Lower leg skin (tissue), 4 donors: Measurements from ENCODE around the gene ELAVL2. TPM values are rescaled to one million over a fixed set of nuclear protein-coding genes. Genes with fewer than 3 reads are reported as not detected.

Experiments used
- DNase-seq, 2 donors: peaks; one replicate each; pipeline ENCODE4 v3.0.0-alpha.2; 2019; ENCODE audit warnings: low spot score in 2 of 2
- H3K4me3 ChIP-seq: fragments of 200-600 bp; sonication (generic); 2 replicates; pipeline ENCODE4 v1.5.1; 2017; ENCODE audit warnings: mild to moderate bottlenecking, low read depth; ENCODE audit not compliant: poor library complexity, severe bottlenecking
- POLR2A ChIP-seq, 2 donors: fragments of 450-650 bp; IDR thresholded peaks; one replicate each; pipeline ENCODE4 v1.6.1; 2016 to 2017; ENCODE audit warnings: antibody characterized with exemption in 2 of 2, mild to moderate bottlenecking in 1 of 2, moderate library complexity in 1 of 2
- WGBS, 2 donors: methylation state at CpG; one replicate each; pipeline ENCODE4 v1.1.5; 2018; 5-methylcytosine and 5-hydroxymethylcytosine counted together
- intact Hi-C: fragments of 100-400 bp; cut with DNase I; formaldehyde crosslinking; loops from one replicate; pipeline ENCODE4 v1.15.0; 2023; ENCODE audit warnings: low total_unique reads
- total RNA-seq, 4 donors: library from RNA; depleted of rRNA; stranded (reverse); fragments of >200 nt; gene quantifications; one replicate each; pipeline ENCODE4 v1.1.0, GENCODE V29; 2016
- TF ChIP-seq, protein P1 (sequence below), 3 donors: fragments of 450-650 bp; IDR thresholded peaks; one replicate each; pipeline ENCODE4 v1.5.1; 2016; ENCODE audit warnings: antibody characterized with exemption in 3 of 3, mild to moderate bottlenecking in 3 of 3, moderate library complexity in 2 of 3

The ELAVL2 gene
- total RNA-seq, 4 donors from 2014 or later, result 0.11 to 1.3 (median 0.42) TPM

DNA sequence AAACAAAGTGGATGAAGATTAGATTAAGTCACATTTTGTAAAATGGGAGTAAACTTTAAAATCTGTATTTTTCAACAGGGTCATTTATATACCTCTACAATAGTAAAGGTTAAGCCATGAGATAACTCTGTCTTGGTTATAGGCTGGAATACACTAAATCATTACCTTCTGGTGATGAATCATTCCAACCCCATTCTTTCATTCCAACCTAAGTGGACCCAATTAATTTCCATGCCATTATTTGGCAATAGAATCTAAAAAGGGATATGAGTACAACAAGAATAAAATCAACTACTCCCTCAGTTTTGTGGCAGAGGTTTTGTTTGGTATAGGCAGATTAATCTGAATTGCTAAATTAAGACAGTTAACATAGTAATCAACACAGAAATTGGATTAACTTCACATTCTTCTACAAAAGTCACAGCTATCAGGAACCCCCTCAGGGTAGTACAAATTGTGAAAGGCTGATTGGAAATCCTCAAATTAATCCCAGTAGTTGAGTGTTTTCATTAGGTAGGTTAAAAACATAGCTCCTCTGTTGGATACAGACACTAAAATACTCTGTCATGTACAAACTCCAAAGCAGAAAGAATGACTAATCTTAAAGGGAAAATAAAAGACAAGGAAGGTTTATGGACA, 54.2 kb downstream of the ELAVL2 start:
- no peak overlapping the region for H3K4me3 ChIP-seq
- TF ChIP-seq POLR2A (IDR thresholded peaks at IDR 0.05), result no peak
- TF ChIP-seq, protein P1, sequence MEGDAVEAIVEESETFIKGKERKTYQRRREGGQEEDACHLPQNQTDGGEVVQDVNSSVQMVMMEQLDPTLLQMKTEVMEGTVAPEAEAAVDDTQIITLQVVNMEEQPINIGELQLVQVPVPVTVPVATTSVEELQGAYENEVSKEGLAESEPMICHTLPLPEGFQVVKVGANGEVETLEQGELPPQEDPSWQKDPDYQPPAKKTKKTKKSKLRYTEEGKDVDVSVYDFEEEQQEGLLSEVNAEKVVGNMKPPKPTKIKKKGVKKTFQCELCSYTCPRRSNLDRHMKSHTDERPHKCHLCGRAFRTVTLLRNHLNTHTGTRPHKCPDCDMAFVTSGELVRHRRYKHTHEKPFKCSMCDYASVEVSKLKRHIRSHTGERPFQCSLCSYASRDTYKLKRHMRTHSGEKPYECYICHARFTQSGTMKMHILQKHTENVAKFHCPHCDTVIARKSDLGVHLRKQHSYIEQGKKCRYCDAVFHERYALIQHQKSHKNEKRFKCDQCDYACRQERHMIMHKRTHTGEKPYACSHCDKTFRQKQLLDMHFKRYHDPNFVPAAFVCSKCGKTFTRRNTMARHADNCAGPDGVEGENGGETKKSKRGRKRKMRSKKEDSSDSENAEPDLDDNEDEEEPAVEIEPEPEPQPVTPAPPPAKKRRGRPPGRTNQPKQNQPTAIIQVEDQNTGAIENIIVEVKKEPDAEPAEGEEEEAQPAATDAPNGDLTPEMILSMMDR (IDR thresholded peaks at IDR 0.05), result no peak
- intact Hi-C loops, result no loop called here
- DNase-seq, result no peak

DNA sequence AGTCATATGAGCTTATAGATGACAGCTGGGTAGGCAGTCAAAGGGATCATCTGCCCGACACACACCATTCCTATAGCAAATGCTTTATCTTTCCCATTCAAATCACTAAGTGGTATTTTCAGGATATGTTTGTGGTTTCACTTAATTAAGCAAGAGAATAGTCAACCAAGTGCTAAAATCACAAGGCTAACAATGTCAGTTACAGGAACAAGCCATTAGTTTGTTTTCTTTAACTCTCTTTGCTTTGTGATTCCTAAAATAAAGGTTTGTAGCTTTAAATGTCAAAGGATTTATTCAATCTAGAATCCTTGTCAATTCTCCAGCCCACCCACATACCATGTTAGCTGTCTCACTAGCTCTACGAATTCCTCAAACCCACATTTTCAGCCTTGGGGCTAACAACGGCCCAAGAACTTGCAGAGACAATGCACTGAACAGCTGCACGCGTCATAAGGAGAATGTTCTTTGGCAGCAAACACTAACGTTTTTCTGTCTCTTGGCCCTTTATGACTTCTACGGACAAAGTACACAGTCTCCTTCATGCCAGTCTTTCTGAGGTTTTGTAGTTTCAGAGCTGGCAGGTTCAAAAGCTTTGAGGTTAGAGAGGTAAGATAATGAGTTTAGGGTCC, 56.6 kb downstream of the ELAVL2 start:
- TF ChIP-seq POLR2A (IDR thresholded peaks at IDR 0.05), result no peak
- TF ChIP-seq, protein P1 (IDR thresholded peaks at IDR 0.05), result no peak
- peak in 1 of 2 donors; percentile 16 for DNase-seq
- H3K4me3 ChIP-seq, result no peak overlapping the region
- intact Hi-C loops, result no loop called here
- WGBS, 2 donors, result 30 to 46% methylated on average over 7 of the region's 7 CpGs

DNA sequence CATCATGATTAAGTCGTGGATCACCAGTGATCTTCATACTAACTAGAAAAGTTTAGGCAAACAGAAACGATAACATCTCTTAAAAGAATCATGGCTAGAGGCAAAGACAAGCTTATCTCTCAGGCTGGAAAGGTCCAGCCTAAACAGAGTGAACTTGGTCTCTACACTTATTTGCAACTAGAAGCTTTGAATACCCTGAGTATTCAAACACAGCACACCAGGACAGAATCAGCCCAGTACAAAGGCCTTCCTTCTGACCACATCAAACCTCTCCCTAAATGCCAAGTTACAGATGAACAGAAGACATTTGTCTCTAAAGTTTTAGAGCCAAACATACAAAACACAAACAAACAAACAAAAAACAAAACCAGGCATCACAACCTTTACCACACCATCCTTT, 57.2 kb downstream of the ELAVL2 start:
- DNase-seq, result no peak
- H3K4me3 ChIP-seq, result no peak overlapping the region
- TF ChIP-seq, protein P1 (IDR thresholded peaks at IDR 0.05), result no peak
- TF ChIP-seq POLR2A (IDR thresholded peaks at IDR 0.05), result no peak
- intact Hi-C loops, result no loop called here
- WGBS, 2 donors, result 46 to 59% methylated on average over 2 of the region's 2 CpGs

DNA sequence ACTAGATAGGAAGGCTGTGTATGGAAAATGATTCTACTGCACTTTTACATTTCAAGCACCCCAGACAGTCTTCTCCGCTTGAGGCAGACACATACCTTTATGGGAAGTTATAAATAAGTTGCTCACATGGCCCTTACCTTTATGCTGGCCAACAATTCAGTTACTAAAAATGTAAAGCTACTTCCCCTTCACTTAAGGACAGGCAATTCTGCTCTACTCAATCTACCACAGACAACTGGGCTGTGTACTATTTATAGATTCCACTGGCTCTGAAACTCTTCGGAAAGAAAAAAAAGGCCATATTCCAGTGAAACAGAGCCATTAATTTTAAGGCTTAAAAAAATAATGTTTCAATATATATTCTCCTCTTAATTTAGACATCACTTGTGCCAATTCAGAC, 59.4 kb downstream of the ELAVL2 start:
- intact Hi-C loops, result no loop called here
- no peak for DNase-seq
- no peak for TF ChIP-seq POLR2A (IDR thresholded peaks at IDR 0.05)
- TF ChIP-seq, protein P1 (IDR thresholded peaks at IDR 0.05), result no peak
- H3K4me3 ChIP-seq, result no peak overlapping the region
- WGBS, 2 donors, result 68 to 70% methylated on average over 2 of the region's 2 CpGs

DNA sequence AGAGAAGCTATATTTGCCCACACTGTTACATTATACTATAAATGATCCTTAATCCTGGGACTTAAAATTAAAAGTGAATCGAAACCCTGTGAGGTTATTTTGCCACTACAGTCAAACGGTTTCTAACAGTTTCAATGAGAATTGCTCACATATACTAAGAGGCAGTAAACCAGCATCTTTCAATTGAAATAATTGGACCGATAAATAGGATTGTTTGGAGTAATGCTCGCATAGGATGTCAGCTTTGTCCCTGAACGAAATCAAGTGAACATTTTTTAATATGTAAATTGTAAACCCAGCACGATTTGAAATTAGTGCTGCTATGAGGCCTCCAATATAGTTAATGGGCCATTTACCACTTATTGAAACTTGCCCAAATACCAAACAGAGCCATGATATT, 60.5 kb downstream of the ELAVL2 start:
- no peak for DNase-seq
- intact Hi-C loops, result no loop called here
- no peak overlapping the region for H3K4me3 ChIP-seq
- TF ChIP-seq, protein P1 (IDR thresholded peaks at IDR 0.05), result no peak
- TF ChIP-seq POLR2A (IDR thresholded peaks at IDR 0.05), result no peak
- WGBS, 2 donors, result 89 to 90% methylated on average over 6 of the region's 6 CpGs

DNA sequence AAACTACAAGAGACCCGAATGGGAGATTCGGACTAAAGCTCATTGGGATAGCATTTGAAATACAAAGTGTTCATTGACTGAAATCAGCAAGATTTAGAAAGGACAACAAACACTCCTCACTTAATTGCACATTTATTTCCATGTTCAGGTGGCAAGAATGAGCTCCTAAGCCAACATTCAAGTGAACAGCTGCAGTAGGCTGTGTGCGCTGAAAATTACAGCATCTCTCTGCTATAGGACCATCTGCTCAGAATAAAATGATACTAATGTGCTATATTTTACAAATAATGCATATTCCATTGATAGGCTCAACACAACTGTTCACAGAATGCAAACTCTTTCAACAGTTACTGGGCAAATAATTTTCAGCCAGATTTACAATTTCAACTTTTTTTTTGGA, 61.8 kb downstream of the ELAVL2 start:
- no peak for DNase-seq
- 88 to 93% methylated on average over 3 of the region's 3 CpGs for WGBS, 2 donors
- H3K4me3 ChIP-seq, result no peak overlapping the region
- intact Hi-C loops, result no loop called here
- no peak for TF ChIP-seq POLR2A (IDR thresholded peaks at IDR 0.05)
